Stimulated activated memory B cell treated with anti-CD40 and anti-IgM and Interleukin-4, amounts not matched to agents 10 μg/mL and 1 μg/mL and 100 μg/mL, for 72 hours (primary cell): ENCODE measurements around the gene CCDC85C.
A peak's percentile ranks its signal among the peaks of the same experiment; 100 is the strongest.

Experiments used
- ATAC-seq: fragments of 150-1000 bp; cut with Tn5 transposase; 2 replicates; pipeline ENCODE4 v1.10.0; 2021
- H3K27ac Mint-ChIP-seq: one replicate; pipeline ENCODE4 v1.8.0; 2022; ENCODE audit warnings: mild to moderate bottlenecking, mixed read lengths
- H3K27me3 Mint-ChIP-seq: one replicate; pipeline ENCODE4 v1.8.0; 2022; ENCODE audit warnings: mixed read lengths
- H3K36me3 Mint-ChIP-seq: one replicate; pipeline ENCODE4 v1.8.0; 2022; ENCODE audit warnings: mixed read lengths
- H3K4me1 Mint-ChIP-seq: one replicate; pipeline ENCODE4 v1.8.0; 2022; ENCODE audit warnings: mixed read lengths
- H3K4me3 Mint-ChIP-seq: one replicate; pipeline ENCODE4 v1.8.0; 2022; ENCODE audit warnings: mild to moderate bottlenecking, moderate library complexity, mixed read lengths
- H3K9me3 Mint-ChIP-seq: one replicate; pipeline ENCODE4 v1.8.0; 2022; ENCODE audit warnings: mixed read lengths

The CCDC85C gene

GRCh38 chr14:99554184-99554583 lies 49.8 kb downstream of the CCDC85C start:
- Mint-ChIP-seq H3K27ac (no peak overlapping the region), H3K36me3 (no peaks in the 10 kb centered on the region)

DNA sequence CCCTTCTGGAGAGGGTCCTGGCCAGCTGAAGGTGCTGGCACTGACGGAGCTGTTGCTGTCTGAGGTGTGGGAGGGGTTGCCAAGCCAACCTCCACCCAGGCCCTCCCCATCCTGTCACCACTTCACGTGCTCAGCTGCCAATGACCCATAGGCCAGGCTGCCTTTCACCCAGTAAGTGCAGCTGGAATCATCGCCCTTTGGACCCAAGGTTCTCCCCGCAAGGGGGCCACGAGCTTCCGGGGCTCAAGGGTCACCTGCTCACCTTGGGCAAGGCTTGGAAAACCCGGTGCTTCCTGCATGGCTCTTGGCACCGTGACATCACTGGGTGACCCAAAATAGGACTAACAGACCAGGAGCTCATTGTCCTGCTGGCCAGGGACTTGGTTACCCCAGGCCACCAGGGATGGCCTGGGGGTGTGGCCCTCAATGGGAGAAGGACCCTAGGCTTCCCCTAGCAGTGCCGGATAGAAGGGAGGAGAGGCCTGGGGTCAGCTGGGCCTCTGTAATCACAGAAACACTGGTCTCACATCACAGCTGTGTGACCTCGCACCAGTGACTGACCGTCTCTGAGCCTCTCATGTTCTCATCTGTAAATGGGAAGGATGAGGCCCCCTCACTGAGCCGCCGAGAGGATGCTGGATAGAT lies 51.3 kb downstream of the CCDC85C start:
- H3K4me3 Mint-ChIP-seq: no peak overlapping the region
- no peak overlapping the region for H3K27ac Mint-ChIP-seq
- no peaks in the 10 kb centered on the region for H3K9me3 Mint-ChIP-seq
- no peaks in the 10 kb centered on the region for H3K4me1 Mint-ChIP-seq
- no peaks in the 10 kb centered on the region for H3K36me3 Mint-ChIP-seq
- ATAC-seq: no peak
- H3K27me3 Mint-ChIP-seq: no peaks in the 10 kb centered on the region

More at GRCh38 chr14:99554184-99554583, 49.8 kb downstream of the CCDC85C start:
- H3K9me3 Mint-ChIP-seq: peaks cover 2% of the 10 kb centered on the region
- H3K27me3 Mint-ChIP-seq: no peaks in the 10 kb centered on the region
- ATAC-seq: no peak
- H3K4me3 Mint-ChIP-seq: no peak overlapping the region
- no peaks in the 10 kb centered on the region for H3K4me1 Mint-ChIP-seq

DNA sequence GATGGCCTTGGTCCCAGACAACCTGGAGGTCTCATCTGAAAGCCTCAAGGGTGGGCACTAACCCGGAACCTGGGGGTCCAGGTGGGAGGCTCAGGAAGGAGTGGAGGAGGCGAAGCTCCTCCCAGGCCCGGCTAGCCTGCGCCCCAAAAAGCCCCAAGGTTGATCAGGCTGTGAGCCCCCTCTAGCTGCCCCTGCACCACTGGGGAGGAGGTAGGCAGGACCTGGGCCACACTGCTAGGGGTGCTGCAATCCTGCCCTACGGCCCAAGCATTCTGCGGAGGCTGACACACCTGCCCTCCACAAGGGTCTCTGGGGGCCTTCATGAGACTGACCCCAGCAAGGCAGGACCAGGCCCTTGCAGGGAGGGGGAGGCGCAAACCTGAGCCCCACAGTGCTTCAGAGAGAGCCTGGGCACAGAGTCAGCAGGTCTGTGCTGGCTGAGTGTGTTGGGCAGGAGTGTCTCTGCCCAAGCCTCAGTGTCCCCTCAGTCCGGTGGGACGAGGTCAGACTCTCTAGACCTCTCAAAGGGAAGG lies 51.9 kb downstream of the CCDC85C start:
- H3K27me3 Mint-ChIP-seq: no peaks in the 10 kb centered on the region
- H3K4me3 Mint-ChIP-seq: no peak overlapping the region
- ATAC-seq: peak; percentile 11
- no peaks in the 10 kb centered on the region for H3K4me1 Mint-ChIP-seq
- no peaks in the 10 kb centered on the region for H3K9me3 Mint-ChIP-seq
- no peaks in the 10 kb centered on the region for H3K36me3 Mint-ChIP-seq
- H3K27ac Mint-ChIP-seq: no peak overlapping the region

DNA sequence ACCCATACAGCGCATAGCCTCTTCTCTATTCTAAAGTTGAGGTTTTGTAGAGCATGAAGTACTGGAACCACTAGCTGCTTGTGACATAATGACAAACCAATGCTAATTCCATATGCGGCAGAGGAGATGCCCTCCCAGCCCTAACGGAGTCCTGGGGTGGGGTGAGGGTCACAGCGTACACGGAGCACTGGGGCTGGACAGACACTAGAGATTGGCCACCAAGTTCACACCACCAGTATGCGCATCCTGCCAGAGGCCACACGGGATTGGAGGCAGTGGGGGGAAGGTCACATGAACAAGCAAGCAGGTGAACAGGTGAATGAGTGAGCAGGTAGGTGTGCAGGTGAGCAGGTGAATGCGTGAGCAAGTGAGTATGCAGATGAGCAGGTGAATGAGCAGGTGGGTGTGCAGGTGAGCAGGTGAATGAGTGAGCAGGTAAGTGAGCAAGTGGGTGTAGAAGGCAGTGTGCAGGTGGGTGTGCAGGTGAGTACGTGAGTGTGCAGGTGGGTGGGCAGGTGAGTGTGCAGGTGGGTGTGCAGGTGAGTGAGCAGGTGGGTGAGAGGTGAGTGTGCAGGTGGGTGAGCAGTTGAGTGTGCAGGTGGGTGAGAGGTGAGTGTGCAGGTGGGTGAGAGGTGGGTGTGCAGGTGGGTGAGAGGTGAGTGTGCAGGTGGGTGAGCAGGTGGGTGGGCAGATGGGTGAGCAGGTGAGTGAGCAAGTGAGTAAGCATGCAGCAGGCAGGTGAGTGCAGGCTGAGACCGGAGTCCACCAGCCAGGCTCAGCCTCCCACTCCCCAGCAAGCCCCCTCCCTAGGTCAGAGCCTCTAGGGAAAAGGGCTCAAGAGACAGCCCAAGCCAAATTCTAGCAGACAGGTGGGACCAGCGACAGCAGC lies 52.7 kb downstream of the CCDC85C start:
- H3K27ac Mint-ChIP-seq: no peak overlapping the region
- H3K4me3 Mint-ChIP-seq: no peak overlapping the region
- H3K36me3 Mint-ChIP-seq: no peaks in the 10 kb centered on the region
- no peaks in the 10 kb centered on the region for H3K4me1 Mint-ChIP-seq
- H3K9me3 Mint-ChIP-seq: no peaks in the 10 kb centered on the region
- H3K27me3 Mint-ChIP-seq: no peaks in the 10 kb centered on the region
- ATAC-seq: no peak

- Mint-ChIP-seq H3K4me1 (no peaks in the 10 kb centered on the region), H3K9me3 (no peaks in the 10 kb centered on the region), H3K27me3 (peaks cover 5% of the 10 kb centered on the region), H3K4me3 (no peak overlapping the region), H3K27ac (no peak overlapping the region), H3K36me3 (no peaks in the 10 kb centered on the region)
- no peak for ATAC-seq
These were observed 53.5 kb downstream of the CCDC85C start for GRCh38 chr14:99550387-99550992.

DNA sequence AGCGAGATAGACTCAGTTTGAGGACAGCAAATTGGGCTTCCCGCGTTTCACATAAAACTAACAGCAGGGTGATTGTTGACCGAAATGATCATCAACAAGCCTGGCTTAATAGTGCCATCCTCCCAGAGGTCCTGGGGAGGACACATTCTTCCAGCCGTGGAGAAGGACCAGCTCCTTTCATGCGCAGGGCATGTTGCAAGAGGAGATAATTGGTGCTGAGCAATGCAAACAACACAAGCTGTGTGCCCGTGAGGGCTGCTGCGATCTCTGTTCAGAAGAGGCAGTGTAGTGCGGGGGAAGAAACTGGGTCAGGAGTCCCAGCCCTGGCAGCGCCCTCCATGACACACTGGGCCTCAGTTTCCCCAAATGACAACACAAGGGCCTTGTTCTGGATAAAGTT lies 54.3 kb downstream of the CCDC85C start:
- no peak overlapping the region for H3K4me3 Mint-ChIP-seq
- no peaks in the 10 kb centered on the region for H3K36me3 Mint-ChIP-seq
- ATAC-seq: no peak
- H3K27me3 Mint-ChIP-seq: peaks cover 11% of the 10 kb centered on the region
- H3K4me1 Mint-ChIP-seq: no peaks in the 10 kb centered on the region
- H3K27ac Mint-ChIP-seq: no peak overlapping the region
- no peaks in the 10 kb centered on the region for H3K9me3 Mint-ChIP-seq

DNA sequence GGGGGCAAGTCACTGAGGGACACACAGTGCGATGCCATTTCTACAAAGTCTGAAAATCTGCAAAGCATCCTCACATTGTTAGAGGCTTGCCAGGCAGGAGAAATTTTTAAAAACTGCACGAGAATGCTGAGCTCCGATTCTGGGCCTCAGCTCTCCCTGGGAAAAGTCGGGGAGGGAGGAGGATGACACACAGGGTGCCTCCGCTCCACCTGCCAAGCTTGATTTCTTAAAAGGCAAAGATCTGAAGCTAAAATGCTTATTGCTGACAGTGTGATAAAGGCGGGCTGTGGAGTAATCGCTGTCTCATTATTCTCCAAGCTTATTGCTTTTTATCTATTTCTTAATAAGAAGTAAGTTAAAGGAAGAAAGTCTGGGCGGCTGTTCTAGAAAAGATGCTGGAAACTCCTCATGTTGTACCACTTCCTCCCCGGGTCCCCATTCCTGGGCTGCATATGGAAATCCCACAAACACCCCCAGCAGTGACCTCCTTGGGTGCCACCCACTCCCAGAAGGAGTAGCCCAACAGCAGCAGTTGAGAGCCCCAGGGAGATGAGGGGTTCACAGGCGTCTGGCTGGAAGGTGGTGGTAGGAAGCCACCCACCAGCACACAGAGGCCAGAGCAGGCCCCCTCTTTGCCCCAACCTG lies 55.0 kb downstream of the CCDC85C start:
- Mint-ChIP-seq H3K4me3 (no peak overlapping the region), H3K27me3 (peaks cover 17% of the 10 kb centered on the region), H3K4me1 (no peaks in the 10 kb centered on the region), H3K9me3 (no peaks in the 10 kb centered on the region), H3K27ac (no peak overlapping the region), H3K36me3 (no peaks in the 10 kb centered on the region)
- no peak for ATAC-seq

DNA sequence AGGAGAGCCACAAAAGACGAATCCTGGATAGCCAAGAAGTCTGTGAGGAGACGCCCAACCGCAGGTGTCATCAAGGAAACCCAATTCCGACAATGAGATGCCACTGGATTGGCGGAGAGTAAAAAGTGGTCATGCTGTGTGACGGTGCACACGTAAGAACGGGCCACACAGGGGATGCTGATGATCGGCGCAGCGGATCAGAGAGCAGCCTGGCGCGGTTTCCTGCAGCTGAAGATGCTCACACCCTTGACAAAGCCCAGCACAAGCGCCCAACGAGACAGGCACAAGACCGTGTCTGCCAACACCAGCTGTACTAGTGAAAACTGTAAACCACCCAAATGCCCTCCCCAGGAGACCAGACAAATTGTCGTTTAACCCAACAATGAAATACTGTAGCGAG lies 55.8 kb downstream of the CCDC85C start:
- Mint-ChIP-seq H3K9me3 (no peaks in the 10 kb centered on the region), H3K4me1 (no peaks in the 10 kb centered on the region), H3K4me3 (no peak overlapping the region), H3K27me3 (peaks cover 24% of the 10 kb centered on the region), H3K27ac (no peak overlapping the region), H3K36me3 (no peaks in the 10 kb centered on the region)
- ATAC-seq: no peak

DNA sequence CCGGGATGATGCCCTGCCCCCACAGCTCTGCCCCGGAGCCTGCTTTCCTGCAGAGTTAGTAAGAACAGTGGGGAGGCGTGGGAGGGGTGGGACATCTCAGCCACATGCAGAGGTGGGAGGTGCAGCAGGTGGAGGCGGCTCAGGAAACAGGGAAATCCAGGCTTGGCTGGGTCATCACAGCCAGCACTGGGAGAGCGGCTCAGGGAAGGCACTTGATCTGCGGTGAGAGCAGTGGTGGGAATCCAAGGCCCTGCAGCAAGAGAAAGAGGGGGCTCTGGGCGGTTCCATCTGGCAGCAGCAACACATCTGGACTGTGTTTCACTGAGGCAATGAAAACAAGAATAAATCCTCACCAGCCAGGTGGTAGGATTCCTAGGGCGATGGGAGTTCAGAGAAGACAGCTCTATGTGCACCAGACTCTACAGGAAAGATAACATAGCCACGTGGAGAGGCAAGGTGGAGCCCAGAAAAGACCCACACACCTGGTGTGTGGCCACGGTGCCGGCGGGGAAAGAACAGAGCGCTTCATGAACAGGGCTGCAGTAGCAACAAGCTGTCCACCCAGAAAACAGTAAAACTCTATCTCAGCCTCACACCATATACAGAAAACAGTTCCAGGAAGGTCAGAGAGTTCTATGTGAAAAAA lies 57.6 kb downstream of the CCDC85C start:
- H3K9me3 Mint-ChIP-seq: no peaks in the 10 kb centered on the region
- H3K36me3 Mint-ChIP-seq: no peaks in the 10 kb centered on the region
- H3K27me3 Mint-ChIP-seq: peaks cover 27% of the 10 kb centered on the region
- H3K4me3 Mint-ChIP-seq: no peak overlapping the region
- no peak overlapping the region for H3K27ac Mint-ChIP-seq
- H3K4me1 Mint-ChIP-seq: peaks cover 3% of the 10 kb centered on the region
- ATAC-seq: no peak

DNA sequence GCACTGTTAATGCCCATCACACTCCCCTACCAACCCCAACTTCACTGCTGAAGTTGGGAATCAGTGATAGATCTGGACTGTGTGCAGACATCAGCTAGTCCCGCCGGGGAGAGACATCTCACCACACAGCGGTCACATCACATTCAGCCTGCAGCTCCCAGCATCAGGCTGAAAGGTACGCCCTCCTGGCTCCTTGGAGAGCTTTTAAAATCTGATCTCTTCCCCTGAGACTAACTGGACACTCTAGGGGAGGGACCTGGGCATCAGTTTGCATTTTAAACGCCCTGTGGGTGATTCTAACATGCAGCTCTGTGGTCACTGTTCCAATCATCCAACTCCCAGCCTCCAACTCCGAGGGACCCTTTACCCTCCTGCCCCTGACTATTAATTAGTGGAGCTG lies 58.4 kb downstream of the CCDC85C start:
- no peak overlapping the region for H3K4me3 Mint-ChIP-seq
- H3K9me3 Mint-ChIP-seq: no peaks in the 10 kb centered on the region
- H3K36me3 Mint-ChIP-seq: no peaks in the 10 kb centered on the region
- ATAC-seq: no peak
- peaks cover 27% of the 10 kb centered on the region for H3K27me3 Mint-ChIP-seq
- H3K4me1 Mint-ChIP-seq: peaks cover 7% of the 10 kb centered on the region
- no peak overlapping the region for H3K27ac Mint-ChIP-seq

DNA sequence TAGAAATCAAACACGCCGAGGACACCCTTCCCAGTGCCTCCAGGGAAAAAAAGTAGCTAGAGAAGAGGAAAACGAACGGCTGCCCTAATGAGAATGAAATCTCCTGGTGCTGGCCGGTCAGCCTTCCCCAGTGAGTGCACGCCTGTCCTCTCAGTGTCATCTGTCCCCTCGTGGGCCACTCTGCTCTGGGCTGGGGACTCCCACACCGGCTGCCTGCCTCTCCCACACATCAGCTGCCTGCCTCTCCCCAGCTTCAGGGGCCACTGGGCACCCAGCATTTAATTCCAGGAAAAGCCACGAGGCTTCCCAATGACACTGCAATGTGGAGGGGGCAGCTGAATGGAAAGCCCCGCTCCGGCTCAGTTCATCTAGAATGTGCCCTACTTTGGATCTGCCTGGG lies 59.0 kb downstream of the CCDC85C start:
- ATAC-seq: no peak
- Mint-ChIP-seq H3K27ac (peak overlapping the region; percentile 11), H3K9me3 (no peaks in the 10 kb centered on the region), H3K27me3 (peaks cover 27% of the 10 kb centered on the region), H3K4me3 (no peak overlapping the region), H3K4me1 (peaks cover 7% of the 10 kb centered on the region), H3K36me3 (no peaks in the 10 kb centered on the region)

GRCh38 chr14:99543985-99544384 lies 60.0 kb downstream of the CCDC85C start:
- Mint-ChIP-seq H3K9me3 (no peaks in the 10 kb centered on the region), H3K27me3 (peaks cover 32% of the 10 kb centered on the region), H3K36me3 (no peaks in the 10 kb centered on the region), H3K4me1 (peaks cover 8% of the 10 kb centered on the region), H3K4me3 (no peak overlapping the region), H3K27ac (no peak overlapping the region)
- ATAC-seq: no peak

- ATAC-seq: no peak
- Mint-ChIP-seq H3K4me1 (peaks cover 15% of the 10 kb centered on the region), H3K27ac (no peak overlapping the region), H3K27me3 (peaks cover 38% of the 10 kb centered on the region), H3K9me3 (no peaks in the 10 kb centered on the region), H3K36me3 (no peaks in the 10 kb centered on the region), H3K4me3 (no peak overlapping the region)
These were observed 60.6 kb downstream of the CCDC85C start for GRCh38 chr14:99543370-99543769.

DNA sequence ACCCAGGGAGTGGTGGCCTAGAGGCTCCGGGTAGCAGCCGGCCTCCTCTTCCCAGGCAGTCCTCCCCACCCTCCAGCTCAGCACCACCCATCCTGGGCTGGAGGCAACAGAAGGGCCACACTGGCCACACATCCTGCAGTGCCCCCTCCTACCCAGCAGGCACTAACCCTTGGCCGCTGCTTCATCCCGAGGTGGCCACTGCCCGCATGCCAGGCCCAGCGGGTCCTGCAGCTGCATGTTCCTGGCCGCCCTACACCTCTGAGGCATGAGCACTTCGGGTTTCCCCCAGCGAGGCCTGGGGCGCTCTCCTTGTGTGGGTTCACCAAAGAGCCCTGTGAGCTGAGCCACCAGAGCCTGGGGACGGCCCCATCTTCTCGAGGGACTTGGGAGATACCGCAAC lies 61.4 kb downstream of the CCDC85C start:
- Mint-ChIP-seq H3K27me3 (peaks cover 46% of the 10 kb centered on the region), H3K27ac (no peak overlapping the region), H3K9me3 (no peaks in the 10 kb centered on the region), H3K4me3 (no peak overlapping the region), H3K4me1 (peaks cover 16% of the 10 kb centered on the region), H3K36me3 (no peaks in the 10 kb centered on the region)
- no peak for ATAC-seq
